HG03280 (cell line): ENCODE results near the gene DMBT1.

ENCODE experiments used
- ATAC-seq: cut with Tn5 transposase; IDR thresholded peaks from one replicate; pipeline ENCODE4 v1.9.1; 2021; ENCODE audit warnings: mild to moderate bottlenecking, moderate library complexity; ENCODE audit not compliant: unreplicated experiment

The DMBT1 gene

GRCh38 chr10:122560279-122560804, at the start of gene DMBT1:
TSS of gene DMBT1 (plus strand) at chr10:122560754. CDS start at chr10:122560771, 17 bp downstream.
- no peak for ATAC-seq

- no peak for ATAC-seq
Observed at GRCh38 chr10:122513053-122513452, 47.5 kb upstream of the DMBT1 start.

GRCh38 chr10:122514045-122514840, 46.3 kb upstream of the DMBT1 start:
- ATAC-seq = no peak

GRCh38 chr10:122515022-122515424, 45.5 kb upstream of the DMBT1 start:
- no peak for ATAC-seq

- peak; percentile 54 for ATAC-seq
Observed at GRCh38 chr10:122515588-122516231, 44.8 kb upstream of the DMBT1 start.

GRCh38 chr10:122516734-122517133, 43.8 kb upstream of the DMBT1 start:
- ATAC-seq = no peak

GRCh38 chr10:122519144-122519543, 41.4 kb upstream of the DMBT1 start:
- no peak for ATAC-seq

- ATAC-seq = no peak
Observed at GRCh38 chr10:122519873-122520272, 40.7 kb upstream of the DMBT1 start.

GRCh38 chr10:122521011-122521410, 39.5 kb upstream of the DMBT1 start:
- ATAC-seq = no peak

- no peak for ATAC-seq
Observed at GRCh38 chr10:122524811-122525210, 35.7 kb upstream of the DMBT1 start.

GRCh38 chr10:122525788-122526187, 34.8 kb upstream of the DMBT1 start:
- ATAC-seq = no peak

GRCh38 chr10:122526892-122527291, 33.7 kb upstream of the DMBT1 start:
- no peak for ATAC-seq

GRCh38 chr10:122530177-122530576, 30.4 kb upstream of the DMBT1 start:
- no peak for ATAC-seq

GRCh38 chr10:122531261-122531660, 29.3 kb upstream of the DMBT1 start:
- ATAC-seq = no peak

- no peak for ATAC-seq
Observed at GRCh38 chr10:122531939-122532338, 28.6 kb upstream of the DMBT1 start.

GRCh38 chr10:122532601-122533296, 27.8 kb upstream of the DMBT1 start:
- ATAC-seq = no peak

GRCh38 chr10:122537545-122537944, 23.0 kb upstream of the DMBT1 start:
- ATAC-seq = no peak

GRCh38 chr10:122541541-122542002, 19.0 kb upstream of the DMBT1 start:
- no peak for ATAC-seq

GRCh38 chr10:122543676-122544445, 16.7 kb upstream of the DMBT1 start:
- ATAC-seq = no peak

- no peak for ATAC-seq
Observed at GRCh38 chr10:122544493-122544892, 16.1 kb upstream of the DMBT1 start.

- ATAC-seq = no peak
Observed at GRCh38 chr10:122546242-122546641, 14.3 kb upstream of the DMBT1 start.
